Ureter (tissue), 1 donor: ENCODE measurements around the gene TBXAS1. TPM values are rescaled to one million over a fixed set of nuclear protein-coding genes. Genes with fewer than 3 reads are reported as not detected.

Experiments
- DNase-seq: peaks from one replicate; pipeline ENCODE4 v3.0.0-alpha.2; 2020; ENCODE audit warnings: low spot score
- total RNA-seq: library from RNA; stranded (reverse); gene quantifications from one replicate; pipeline ENCODE4 v1.2.4, GENCODE V29; 2023
- donor health status: DM: yes; HTN: yes; CAD: no.

Gene TBXAS1
- 13.0 TPM for total RNA-seq

- no peak for DNase-seq
Measured at GRCh38 chr7:139829025-139829774, at the start of gene TBXAS1. Gene TBXAS1 (plus strand): TSS chr7:139829264. CDS start chr7:139829391, 127 bp downstream.

- no peak for DNase-seq
Measured at GRCh38 chr7:139782932-139783331, 46.1 kb upstream of the TBXAS1 start.

GRCh38 chr7:139783647-139784385 lies 45.2 kb upstream of the TBXAS1 start:
- DNase-seq, result no peak

GRCh38 chr7:139784648-139785047 lies 44.4 kb upstream of the TBXAS1 start:
- DNase-seq, result no peak

GRCh38 chr7:139791316-139791715 lies 37.7 kb upstream of the TBXAS1 start:
- DNase-seq, result no peak

- no peak for DNase-seq
Measured at GRCh38 chr7:139797607-139798006, 31.5 kb upstream of the TBXAS1 start.

- DNase-seq, result no peak
Measured at GRCh38 chr7:139798221-139798620, 30.8 kb upstream of the TBXAS1 start.

- no peak for DNase-seq
Measured at GRCh38 chr7:139798892-139799291, 30.2 kb upstream of the TBXAS1 start.

- no peak for DNase-seq
Measured at GRCh38 chr7:139799586-139799985, 29.5 kb upstream of the TBXAS1 start.

GRCh38 chr7:139804571-139804970 lies 24.5 kb upstream of the TBXAS1 start:
- no peak for DNase-seq

GRCh38 chr7:139807009-139807408 lies 22.1 kb upstream of the TBXAS1 start:
- no peak for DNase-seq

GRCh38 chr7:139808427-139808826 lies 20.6 kb upstream of the TBXAS1 start:
- no peak for DNase-seq

- DNase-seq, result no peak
Measured at GRCh38 chr7:139808846-139809442, 20.1 kb upstream of the TBXAS1 start.

GRCh38 chr7:139811066-139811465 lies 18.0 kb upstream of the TBXAS1 start:
- DNase-seq, result no peak

- no peak for DNase-seq
Measured at GRCh38 chr7:139813151-139813550, 15.9 kb upstream of the TBXAS1 start.

- DNase-seq, result no peak
Measured at GRCh38 chr7:139813689-139814088, 15.4 kb upstream of the TBXAS1 start.

- DNase-seq, result no peak
Measured at GRCh38 chr7:139817249-139817648, 11.8 kb upstream of the TBXAS1 start.

GRCh38 chr7:139820089-139820488 lies 9.0 kb upstream of the TBXAS1 start:
- DNase-seq, result no peak

- no peak for DNase-seq
Measured at GRCh38 chr7:139821349-139822105, 7.5 kb upstream of the TBXAS1 start.

- DNase-seq, result no peak
Measured at GRCh38 chr7:139822855-139823254, 6.2 kb upstream of the TBXAS1 start.

GRCh38 chr7:139823959-139824521 lies 5.0 kb upstream of the TBXAS1 start:
- DNase-seq, result no peak
